NCI-H2196 (cell line): ENCODE results near the gene HVCN1.
"Not testable (repeated sequence)": the region's sequence is repeated elsewhere in the genome, so short reads cannot be mapped to it uniquely, and the experiment has no call there.

Experiments used
- DNase-seq: peaks from one replicate; lab custom pipeline; 2025; ENCODE audit not compliant: unreplicated experiment; lab: John Stamatoyannopoulos, UW

The HVCN1 gene

GRCh38 chr12:110668480-110669192, 20.3 kb downstream of the HVCN1 start:
- no peak for DNase-seq

DNA sequence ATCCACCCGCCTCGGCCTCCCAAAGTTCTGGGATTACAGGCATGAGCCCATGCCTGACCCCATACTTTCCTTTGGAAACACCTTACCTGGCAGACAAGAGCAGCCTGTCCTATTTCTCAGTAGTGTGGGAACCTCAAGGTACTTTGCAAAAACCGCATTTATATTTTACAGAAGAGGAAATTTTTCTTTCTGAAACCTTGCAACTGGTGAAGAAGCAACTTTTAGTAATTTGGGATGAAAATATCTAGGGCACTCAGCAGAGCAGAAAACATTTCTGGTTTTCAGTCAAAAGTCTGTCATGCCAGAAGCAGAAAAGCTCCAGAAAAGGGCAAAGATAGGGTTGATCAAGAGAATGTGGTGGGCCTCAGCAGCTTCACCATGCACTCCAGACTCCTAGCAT, 21.2 kb downstream of the HVCN1 start:
- no peak for DNase-seq

- DNase-seq = no peak
Measured at GRCh38 chr12:110666892-110667291, 22.0 kb downstream of the HVCN1 start.

GRCh38 chr12:110661337-110661972, 27.5 kb downstream of the HVCN1 start:
- DNase-seq = no peak

DNA sequence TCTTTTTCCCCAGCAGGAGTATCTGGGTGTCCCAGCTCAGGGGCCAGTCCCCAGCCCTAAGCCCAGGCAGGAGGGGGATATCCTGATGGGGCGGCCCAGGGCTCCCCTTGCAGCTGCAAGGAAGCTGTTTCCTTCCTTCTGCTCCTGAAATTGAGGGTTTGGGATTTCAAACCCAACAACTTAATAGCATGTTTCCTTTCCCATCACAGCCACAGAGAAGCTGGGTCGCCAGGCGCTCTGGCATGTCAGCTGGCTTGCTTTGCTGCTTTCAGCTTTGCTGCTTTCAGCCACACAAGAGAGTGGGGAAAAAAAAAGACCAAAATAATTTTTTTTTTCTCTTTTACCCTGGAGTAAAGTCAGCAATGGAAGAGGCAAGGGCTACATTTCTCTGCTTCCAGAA, 30.0 kb downstream of the HVCN1 start:
- no peak for DNase-seq

DNA sequence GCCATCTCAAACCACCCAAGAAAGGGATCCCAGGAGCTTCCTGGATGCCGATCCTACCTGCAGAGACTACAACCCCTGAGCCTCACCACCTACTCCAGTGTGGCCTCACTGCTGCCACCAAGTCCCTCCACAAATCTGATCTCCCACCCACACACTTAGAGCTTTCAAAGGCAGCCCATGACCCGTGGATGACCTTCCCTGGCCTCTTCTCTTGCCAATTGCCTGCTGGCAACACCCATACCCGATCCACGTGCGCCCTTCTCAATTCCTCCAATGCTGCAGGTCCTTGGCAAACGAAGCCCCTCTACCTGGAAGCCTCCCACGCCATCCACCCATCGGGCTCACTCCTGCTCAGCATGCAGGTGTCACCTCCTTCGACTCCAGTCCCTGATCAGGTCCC, 30.7 kb downstream of the HVCN1 start:
- no peak for DNase-seq

DNA sequence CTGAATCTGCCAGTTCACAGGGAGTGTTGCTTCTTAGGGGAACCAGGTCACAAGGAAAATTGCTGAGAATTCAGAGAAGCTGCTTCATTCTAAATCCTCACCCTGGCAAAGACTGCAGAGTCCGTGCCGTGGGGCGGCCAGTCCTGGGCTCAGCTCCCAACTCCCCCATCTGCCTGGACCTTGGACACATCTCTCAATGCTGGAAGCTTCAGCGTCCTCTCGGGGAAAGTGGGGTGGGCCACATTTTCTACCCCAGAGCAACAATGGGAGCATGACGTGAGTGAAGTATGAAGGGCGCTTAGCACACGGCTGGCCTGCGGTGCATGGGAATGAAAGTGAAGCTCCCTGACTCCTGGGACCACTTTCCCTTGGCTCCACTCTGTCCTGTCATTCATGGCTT, 31.2 kb downstream of the HVCN1 start:
- DNase-seq = no peak

- DNase-seq = no peak
Measured at GRCh38 chr12:110656071-110656655, 32.8 kb downstream of the HVCN1 start.

DNA sequence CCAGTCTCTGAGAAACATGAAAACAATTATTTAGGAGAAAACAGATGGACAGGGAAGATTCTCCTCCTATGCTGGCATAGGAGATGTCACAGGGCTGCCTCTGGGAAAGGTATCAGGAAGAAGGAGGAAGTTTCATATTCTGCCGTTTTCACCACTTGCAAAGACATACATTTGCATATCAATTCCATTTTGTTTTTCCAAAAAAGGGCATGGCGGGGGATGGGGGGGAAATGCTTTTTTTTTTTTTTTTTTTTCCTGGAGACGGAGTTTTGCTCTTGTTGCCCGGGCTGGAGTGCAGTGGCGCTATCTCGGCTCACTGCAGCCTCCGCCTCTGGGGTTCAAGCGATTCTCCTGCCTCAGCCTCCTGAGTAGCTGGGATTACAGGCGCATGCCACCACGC, 34.7 kb downstream of the HVCN1 start:
- DNase-seq = not testable (repeated sequence)

- no peak for DNase-seq
Measured at GRCh38 chr12:110649341-110649847, 39.5 kb downstream of the HVCN1 start.

DNA sequence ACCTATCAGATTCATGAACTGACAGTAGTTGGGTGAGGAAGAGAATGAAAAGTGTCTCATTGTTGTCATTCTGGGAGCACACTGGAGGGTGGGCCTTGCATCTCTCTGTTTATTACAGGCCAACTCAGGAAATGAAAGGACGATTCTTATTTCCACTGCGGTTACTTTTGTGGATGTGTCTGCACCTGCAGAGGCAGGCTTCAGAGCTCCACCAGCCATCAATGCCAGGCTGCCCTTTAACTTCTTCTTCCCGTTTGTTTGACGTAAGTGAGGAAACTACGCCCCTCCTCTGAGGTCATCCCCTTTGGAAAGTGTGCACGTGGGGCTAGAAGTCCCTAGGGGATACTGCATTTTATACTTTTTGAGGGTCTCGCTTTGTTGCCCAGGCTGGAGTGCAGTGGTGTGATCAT, 41.3 kb downstream of the HVCN1 start:
- no peak for DNase-seq

GRCh38 chr12:110641521-110641920, 47.4 kb downstream of the HVCN1 start:
- DNase-seq = no peak

- DNase-seq = no peak
Measured at GRCh38 chr12:110640275-110641025, 48.5 kb downstream of the HVCN1 start.

DNA sequence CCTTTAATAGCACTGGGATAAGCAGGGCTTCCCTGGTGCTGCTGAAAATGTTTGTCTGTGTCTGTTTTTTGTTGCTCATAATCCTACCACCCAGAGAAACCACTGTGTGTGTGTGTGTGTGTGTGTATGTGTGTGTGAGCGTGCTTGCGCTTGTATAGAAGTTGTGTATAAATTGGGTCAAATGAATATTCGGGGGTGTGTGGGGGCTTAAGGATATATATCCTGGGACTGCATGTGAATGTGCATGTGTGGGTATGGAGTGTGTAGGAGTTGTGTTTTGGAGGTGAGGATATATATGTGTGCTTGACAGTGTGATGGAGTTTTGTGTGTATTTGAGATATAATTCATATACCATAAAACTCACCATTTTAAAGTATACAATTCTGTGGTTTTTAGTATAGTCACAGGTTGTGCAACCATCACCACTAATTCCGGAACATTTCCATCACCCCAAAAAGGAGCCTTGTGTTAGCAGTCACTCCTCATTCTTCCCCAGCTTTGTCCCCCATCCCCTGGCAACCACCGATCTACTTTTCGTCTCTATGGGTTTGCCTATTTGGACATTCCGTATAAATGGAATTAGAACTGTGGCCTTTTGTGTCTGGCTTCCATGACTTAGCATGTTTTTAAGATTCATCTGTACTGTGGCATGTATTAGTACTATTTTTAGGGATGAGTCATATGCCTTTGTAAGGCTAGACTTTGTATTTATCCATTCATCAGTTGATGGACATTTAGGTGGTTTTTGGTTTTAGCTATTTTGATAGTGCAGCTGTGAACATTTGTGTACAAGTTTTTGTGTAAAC, 49.4 kb downstream of the HVCN1 start:
- no peak for DNase-seq

DNA sequence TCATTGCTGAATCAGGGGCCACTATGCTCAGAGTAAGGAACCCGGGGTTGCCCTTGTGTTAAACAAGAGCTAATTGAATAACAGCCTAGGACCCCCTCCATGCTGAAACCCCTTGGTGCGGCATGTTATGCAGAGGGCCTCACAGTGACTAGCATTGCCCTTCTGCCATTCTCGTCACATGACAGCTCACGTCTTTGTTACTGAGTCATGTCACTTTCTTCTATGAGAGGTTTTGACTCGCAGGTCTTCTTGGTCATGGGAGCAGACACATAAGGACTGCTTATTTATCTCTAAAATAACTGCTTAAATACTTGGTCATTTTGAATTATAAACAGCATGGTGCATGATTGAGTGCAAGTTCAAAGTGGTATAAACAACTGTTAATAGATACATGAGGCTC, 50.1 kb downstream of the HVCN1 start:
- no peak for DNase-seq

GRCh38 chr12:110637869-110638441, 51.0 kb downstream of the HVCN1 start:
- no peak for DNase-seq

- DNase-seq = no peak
Measured at GRCh38 chr12:110636516-110636915, 52.4 kb downstream of the HVCN1 start.

- no peak for DNase-seq
Measured at GRCh38 chr12:110635055-110635454, 53.9 kb downstream of the HVCN1 start.

- no peak for DNase-seq
Measured at GRCh38 chr12:110627500-110628195, 61.3 kb downstream of the HVCN1 start.

DNA sequence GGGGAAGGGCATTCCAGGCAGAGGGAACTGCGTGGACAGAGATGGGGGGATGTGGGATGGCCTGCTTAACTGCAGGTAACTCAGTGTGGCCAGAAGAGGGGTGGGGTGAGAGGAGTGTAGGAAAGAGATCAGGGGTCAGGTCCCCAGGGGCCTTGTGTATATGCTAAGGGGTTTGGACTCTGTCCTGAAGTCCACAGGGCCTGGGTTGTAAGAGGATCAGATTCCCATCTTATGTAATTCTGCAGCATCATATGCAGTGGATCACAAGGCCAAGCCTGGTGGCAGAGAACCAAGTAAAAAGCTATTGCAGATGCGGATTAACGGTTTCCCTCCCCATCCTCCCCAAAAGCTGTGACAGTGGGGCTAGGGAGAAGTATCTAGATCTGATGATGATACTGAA, 66.3 kb downstream of the HVCN1 start:
- DNase-seq = no peak
